ENCODE measurements around the gene ITGB2. TPM values are rescaled to one million over a fixed set of nuclear protein-coding genes. Genes with fewer than 3 reads are reported as not detected.

ITGB2 gene
- total RNA-seq, 2 experiments from 2014 or later, result 439 to 500 TPM

- DNase-seq, result no peak
- H3K36me3 Mint-ChIP-seq (ENCODE audit: low read depth), result peaks cover 5% of the 10 kb centered on the region
- ChIA-PET CTCF (interaction anchor here (1.0 kb wide), 1 partner anchor 176 kb away, joined by 5 read pairs; no protein-coding TSS in a partner anchor), POLR2A (no interaction called here)
- peaks cover 5% of the 10 kb centered on the region for H3K4me1 Mint-ChIP-seq
- no peak overlapping the region for H3K27ac Mint-ChIP-seq
- no peaks in the 10 kb centered on the region for H3K27me3 Mint-ChIP-seq
- H3K9me3 Mint-ChIP-seq, result no peaks in the 10 kb centered on the region
- no peak overlapping the region for H3K4me3 Mint-ChIP-seq
Measured at GRCh38 chr21:44952116-44952928, 31.6 kb upstream of the ITGB2 start.

GRCh38 chr21:44951186-44951915 is 30.7 kb upstream of the ITGB2 start:
- POLR2A ChIA-PET, result no interaction called here
- H3K4me3 Mint-ChIP-seq, result no peak overlapping the region
- H3K27me3 Mint-ChIP-seq, result no peaks in the 10 kb centered on the region
- no peak for DNase-seq
- no peak overlapping the region for H3K27ac Mint-ChIP-seq
- CTCF ChIA-PET, result no interaction called here
- H3K9me3 Mint-ChIP-seq, result no peaks in the 10 kb centered on the region
- H3K36me3 Mint-ChIP-seq (ENCODE audit: low read depth), result peaks cover 8% of the 10 kb centered on the region
- H3K4me1 Mint-ChIP-seq, result peaks cover 5% of the 10 kb centered on the region

GRCh38 chr21:44950351-44950750 is 29.7 kb upstream of the ITGB2 start:
- no peak for DNase-seq
- Mint-ChIP-seq H3K9me3 (no peaks in the 10 kb centered on the region), H3K27me3 (no peaks in the 10 kb centered on the region), H3K4me3 (no peak overlapping the region), H3K36me3 (ENCODE audit: low read depth) (peaks cover 6% of the 10 kb centered on the region), H3K27ac (no peak overlapping the region), H3K4me1 (peaks cover 10% of the 10 kb centered on the region)
- POLR2A ChIA-PET, result no interaction called here
- CTCF ChIA-PET, result interaction anchor here (0.5 to 3.8 kb wide), 14 partner anchors 8 to 590 kb away, joined by 3 to 30 read pairs (median 4); no protein-coding TSS in a partner anchor

- Mint-ChIP-seq H3K9me3 (no peaks in the 10 kb centered on the region), H3K4me1 (peaks cover 11% of the 10 kb centered on the region), H3K36me3 (ENCODE audit: low read depth) (peaks cover 9% of the 10 kb centered on the region), H3K27me3 (no peaks in the 10 kb centered on the region), H3K4me3 (no peak overlapping the region), H3K27ac (no peak overlapping the region)
- ChIA-PET POLR2A (no interaction called here), CTCF (interaction anchor here (0.6 to 3.8 kb wide), 13 partner anchors 9 to 591 kb away, joined by 3 to 30 read pairs (median 4); no protein-coding TSS in a partner anchor)
- DNase-seq, result peak; percentile 86
Measured at GRCh38 chr21:44949779-44950198, 29.1 kb upstream of the ITGB2 start.

GRCh38 chr21:44949161-44949778 is 28.6 kb upstream of the ITGB2 start:
- H3K27ac Mint-ChIP-seq, result no peak overlapping the region
- no peaks in the 10 kb centered on the region for H3K27me3 Mint-ChIP-seq
- ChIA-PET CTCF (interaction anchor here (0.6 to 3.8 kb wide), 14 partner anchors 9 to 191 kb away, joined by 3 to 30 read pairs (median 4); no protein-coding TSS in a partner anchor), POLR2A (no interaction called here)
- no peak overlapping the region for H3K4me3 Mint-ChIP-seq
- no peak for DNase-seq
- no peaks in the 10 kb centered on the region for H3K9me3 Mint-ChIP-seq
- peaks cover 13% of the 10 kb centered on the region for H3K36me3 Mint-ChIP-seq (ENCODE audit: low read depth)
- H3K4me1 Mint-ChIP-seq, result peaks cover 11% of the 10 kb centered on the region

GRCh38 chr21:44948426-44949120 is 27.9 kb upstream of the ITGB2 start:
- Mint-ChIP-seq H3K27me3 (no peaks in the 10 kb centered on the region), H3K36me3 (ENCODE audit: low read depth) (peaks cover 16% of the 10 kb centered on the region), H3K27ac (no peak overlapping the region), H3K4me1 (peaks cover 14% of the 10 kb centered on the region), H3K4me3 (no peak overlapping the region), H3K9me3 (no peaks in the 10 kb centered on the region)
- POLR2A ChIA-PET, result interaction anchor here (0.6 kb wide), 1 partner anchor 22 kb away, joined by 6 read pairs; no protein-coding TSS in a partner anchor
- no peak for DNase-seq
- CTCF ChIA-PET, result interaction anchor here (0.8 to 3.8 kb wide), 11 partner anchors 9 to 202 kb away, joined by 3 to 30 read pairs (median 4); partner anchors contain the start of gene ITGB2

- peaks cover 16% of the 10 kb centered on the region for H3K36me3 Mint-ChIP-seq (ENCODE audit: low read depth)
- POLR2A ChIA-PET, result interaction anchor here (0.6 kb wide), 1 partner anchor 21 kb away, joined by 6 read pairs; no protein-coding TSS in a partner anchor
- DNase-seq, result no peak
- no peak overlapping the region for H3K27ac Mint-ChIP-seq
- H3K27me3 Mint-ChIP-seq, result no peaks in the 10 kb centered on the region
- H3K9me3 Mint-ChIP-seq, result no peaks in the 10 kb centered on the region
- CTCF ChIA-PET, result interaction anchor here (0.8 to 3.8 kb wide), 9 partner anchors 10 to 203 kb away, joined by 3 to 30 read pairs (median 4); partner anchors contain the start of gene ITGB2
- peaks cover 21% of the 10 kb centered on the region for H3K4me1 Mint-ChIP-seq
- H3K4me3 Mint-ChIP-seq, result no peak overlapping the region
Measured at GRCh38 chr21:44947930-44948331, 27.2 kb upstream of the ITGB2 start.

- peaks cover 17% of the 10 kb centered on the region for H3K36me3 Mint-ChIP-seq (ENCODE audit: low read depth)
- H3K9me3 Mint-ChIP-seq, result no peaks in the 10 kb centered on the region
Measured at GRCh38 chr21:44947111-44947929, 26.6 kb upstream of the ITGB2 start.

GRCh38 chr21:44946254-44947041 is 25.7 kb upstream of the ITGB2 start:
- ChIA-PET CTCF (interaction anchor here (0.8 to 2.8 kb wide), 4 partner anchors 13 to 194 kb away, joined by 3 to 16 read pairs (median 8); no protein-coding TSS in a partner anchor), POLR2A (no interaction called here)
- Mint-ChIP-seq H3K4me3 (no peak overlapping the region), H3K27ac (no peak overlapping the region), H3K36me3 (ENCODE audit: low read depth) (peaks cover 20% of the 10 kb centered on the region), H3K27me3 (no peaks in the 10 kb centered on the region), H3K9me3 (no peaks in the 10 kb centered on the region), H3K4me1 (peaks cover 36% of the 10 kb centered on the region)
- DNase-seq, result no peak

More at GRCh38 chr21:44947111-44947929, 26.6 kb upstream of the ITGB2 start:
- Mint-ChIP-seq H3K4me1 (peaks cover 27% of the 10 kb centered on the region), H3K27me3 (no peaks in the 10 kb centered on the region), H3K4me3 (no peak overlapping the region), H3K27ac (no peak overlapping the region)
- DNase-seq, result no peak
- ChIA-PET POLR2A (no interaction called here), CTCF (interaction anchor here (0.8 to 3.8 kb wide), 10 partner anchors 11 to 193 kb away, joined by 3 to 30 read pairs (median 4); partner anchors contain the start of gene ITGB2)

- Mint-ChIP-seq H3K36me3 (ENCODE audit: low read depth) (peaks cover 20% of the 10 kb centered on the region), H3K27me3 (no peaks in the 10 kb centered on the region), H3K27ac (peak overlapping the region; percentile 25), H3K4me1 (peaks cover 46% of the 10 kb centered on the region), H3K9me3 (no peaks in the 10 kb centered on the region), H3K4me3 (no peak overlapping the region)
- ChIA-PET CTCF (interaction anchor here (1.2 to 2.8 kb wide), 3 partner anchors 13 to 193 kb away, joined by 3 to 16 read pairs (median 11); no protein-coding TSS in a partner anchor), POLR2A (no interaction called here)
- DNase-seq, result no peak
Measured at GRCh38 chr21:44944596-44944995, 23.9 kb upstream of the ITGB2 start.
